Body of pancreas (tissue), 4 donors: Measurements from ENCODE around the gene LAMA2. TPM values are rescaled to one million over a fixed set of nuclear protein-coding genes. Genes with fewer than 3 reads are reported as not detected.

ENCODE experiments used
- ATAC-seq: fragments of 150-250 bp; one replicate; pipeline ENCODE4 v1.9.1; 2016
- DNase-seq, 4 donors: peaks; one replicate each; pipeline ENCODE4 v3.0.0-alpha.2; 2019
- H3K27ac ChIP-seq, 4 donors: fragments of 200-600 bp; sonication (generic); 1 replicate in 3 of 4; 2 replicates in 1 of 4; pipeline versions ENCODE4 v1.5.1 to v1.6.1; 2016 to 2019; ENCODE audit warnings: mild to moderate bottlenecking in 1 of 4, mixed read lengths in 1 of 4, moderate library complexity in 1 of 4
- H3K27me3 ChIP-seq, 2 donors: fragments of 200-600 bp; sonication (generic); one replicate each; pipeline ENCODE4 v1.6.0; 2016; ENCODE audit warnings: mild to moderate bottlenecking in 1 of 2
- H3K36me3 ChIP-seq, 2 donors: fragments of 200-600 bp; sonication (generic); replicated peaks in 1 of 2; 2 replicates each; pipeline ENCODE4 v1.5.1; 2016; ENCODE audit warnings: low read depth in 2 of 2; ENCODE audit not compliant: insufficient read depth in 1 of 2
- H3K4me1 ChIP-seq: fragments of 200-600 bp; sonication (generic); one replicate; pipeline ENCODE4 v1.6.0; 2016
- H3K4me3 ChIP-seq, 2 donors: fragments of 200-600 bp; sonication (generic); 1 replicate in 1 of 2; 2 replicates in 1 of 2; pipeline ENCODE4 v1.5.1; 2016 to 2019
- H3K9me3 ChIP-seq, 3 donors: fragments of 200-600 bp; sonication (generic); 1 replicate in 2 of 3; 2 replicates in 1 of 3; pipeline ENCODE4 v1.5.1; 2016
- CTCF ChIP-seq, 7 experiments: fragments of 450-650 bp in 4 of 7; fragments of 200-600 bp in 3 of 7; sonication (generic) in 3 of 7; IDR thresholded peaks; one replicate each; pipeline ENCODE4 v1.5.1; 2016 to 2019; ENCODE audit warnings: antibody characterized with exemption in 7 of 7
- POLR2A ChIP-seq, 3 donors: fragments of 450-650 bp; IDR thresholded peaks; one replicate each; pipeline ENCODE4 v1.6.1; 2016; ENCODE audit warnings: antibody characterized with exemption in 3 of 3, mild to moderate bottlenecking in 2 of 3
- WGBS, 2 donors: methylation state at CpG; one replicate each; pipeline ENCODE4 v1.1.5; 2017; 5-methylcytosine and 5-hydroxymethylcytosine counted together
- intact Hi-C: fragments of 100-400 bp; cut with DNase I; formaldehyde crosslinking; loops from one replicate; pipeline ENCODE4 v1.15.1; 2023
- total RNA-seq, 2 donors: library from RNA; depleted of rRNA; stranded (reverse); fragments of >200 nt; gene quantifications; one replicate each; pipeline ENCODE4 v1.1.0, GENCODE V29; 2016

LAMA2 gene
- total RNA-seq, 2 donors from 2014 or later: 43.3 to 54.7 TPM

- H3K27me3 ChIP-seq: no peaks in the 10 kb centered on the region
- no peak for TF ChIP-seq CTCF (IDR thresholded peaks at IDR 0.05)
- no peak for TF ChIP-seq POLR2A (IDR thresholded peaks at IDR 0.05)
- H3K4me3 ChIP-seq: no peak overlapping the region
- no peak overlapping the region for H3K27ac ChIP-seq
- no peaks in the 10 kb centered on the region for H3K4me1 ChIP-seq
- no peaks in the 10 kb centered on the region for H3K36me3 ChIP-seq
- intact Hi-C loops: no loop called here
- ATAC-seq (no peak), DNase-seq (no peak)
- no peaks in the 10 kb centered on the region for H3K9me3 ChIP-seq
Observed at GRCh38 chr6:129280293-129280644, 397.3 kb downstream of the LAMA2 start.

- TF ChIP-seq POLR2A (IDR thresholded peaks at IDR 0.05): no peak
- no peak for TF ChIP-seq CTCF (IDR thresholded peaks at IDR 0.05)
- Histone ChIP-seq H3K27ac (no peak overlapping the region), H3K9me3 (no peaks in the 10 kb centered on the region), H3K4me1 (no peaks in the 10 kb centered on the region), H3K4me3 (no peak overlapping the region), H3K36me3 (no peaks in the 10 kb centered on the region), H3K27me3 (no peaks in the 10 kb centered on the region)
- WGBS, 2 donors: 13 to 27% methylated on average over 1 of the region's 1 CpG
- DNase-seq: no peak
- intact Hi-C loops: no loop called here
- no peak for ATAC-seq
Observed at GRCh38 chr6:129280749-129281148, 397.8 kb downstream of the LAMA2 start.

DNA sequence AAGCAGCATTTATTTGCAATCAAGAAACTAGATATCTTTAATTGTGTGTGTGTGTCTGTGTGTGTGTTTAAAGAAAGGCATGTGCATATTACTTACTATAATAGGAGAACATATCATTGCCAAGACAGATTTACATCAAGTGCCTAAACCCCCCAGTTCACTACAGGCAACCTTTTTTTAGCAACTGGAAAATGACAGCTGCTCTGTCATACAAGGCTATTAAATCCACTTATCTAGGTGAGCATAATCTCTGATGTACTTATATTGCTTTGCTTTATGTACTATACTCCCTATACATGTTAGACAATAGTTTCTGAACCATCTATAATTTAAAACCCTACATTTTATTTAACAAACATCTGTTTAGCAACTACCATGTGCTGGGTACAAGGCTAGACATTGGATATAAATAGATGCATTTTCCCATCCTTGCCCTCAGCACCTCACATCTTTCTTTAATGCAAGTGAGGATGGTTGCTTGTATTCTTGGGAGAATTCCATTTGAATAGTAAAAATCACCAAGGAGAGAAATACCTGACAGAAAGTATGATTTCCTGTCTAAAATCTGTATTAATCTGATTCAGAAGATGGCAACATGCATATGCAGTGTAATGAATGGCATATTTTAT lies 398.3 kb downstream of the LAMA2 start:
- intact Hi-C loops: no loop called here
- Histone ChIP-seq H3K27ac (no peak overlapping the region), H3K9me3 (no peaks in the 10 kb centered on the region), H3K27me3 (no peaks in the 10 kb centered on the region), H3K4me3 (no peak overlapping the region), H3K4me1 (no peaks in the 10 kb centered on the region), H3K36me3 (no peaks in the 10 kb centered on the region)
- TF ChIP-seq CTCF (IDR thresholded peaks at IDR 0.05): no peak
- no peak for TF ChIP-seq POLR2A (IDR thresholded peaks at IDR 0.05)
- no peak for ATAC-seq
- DNase-seq: no peak

GRCh38 chr6:129282019-129282418 lies 399.1 kb downstream of the LAMA2 start:
- ATAC-seq (no peak), DNase-seq (no peak)
- H3K9me3 ChIP-seq: no peaks in the 10 kb centered on the region
- H3K4me3 ChIP-seq: no peak overlapping the region
- no peaks in the 10 kb centered on the region for H3K4me1 ChIP-seq
- no peaks in the 10 kb centered on the region for H3K36me3 ChIP-seq
- H3K27ac ChIP-seq: no peak overlapping the region
- intact Hi-C loops: no loop called here
- TF ChIP-seq POLR2A (IDR thresholded peaks at IDR 0.05): no peak
- TF ChIP-seq CTCF (IDR thresholded peaks at IDR 0.05): no peak
- H3K27me3 ChIP-seq: no peaks in the 10 kb centered on the region

- Histone ChIP-seq H3K27me3 (no peaks in the 10 kb centered on the region), H3K36me3 (no peaks in the 10 kb centered on the region), H3K9me3 (no peaks in the 10 kb centered on the region), H3K27ac (no peak overlapping the region), H3K4me1 (no peaks in the 10 kb centered on the region), H3K4me3 (no peak overlapping the region)
- ATAC-seq (no peak), DNase-seq (no peak)
- intact Hi-C loops: no loop called here
- TF ChIP-seq CTCF (IDR thresholded peaks at IDR 0.05): no peak
- TF ChIP-seq POLR2A (IDR thresholded peaks at IDR 0.05): no peak
- 45 to 61% methylated on average over 3 of the region's 3 CpGs for WGBS, 2 donors
Observed at GRCh38 chr6:129284225-129284624, 401.3 kb downstream of the LAMA2 start.
